GM12865 (cell line): ENCODE data around the gene PIAS2.

Source experiments
- DNase-seq: peaks from one replicate; pipeline ENCODE4 v3.0.0; 2010; ENCODE audit warnings: low read depth
- H3K4me3 ChIP-seq: 2 replicates; pipeline ENCODE4 v1.5.1; 2011; ENCODE audit warnings: mild to moderate bottlenecking, low read depth, low read length, control low read depth
- TF ChIP-seq, protein P1 (sequence below): IDR thresholded peaks from 2 replicates; pipeline ENCODE4 v1.5.1; 2011; ENCODE audit warnings: low read length, control low read depth, low read depth, inconsistent platforms; ENCODE audit not compliant: insufficient read depth; ENCODE audit errors: missing control alignments

Gene PIAS2

DNA sequence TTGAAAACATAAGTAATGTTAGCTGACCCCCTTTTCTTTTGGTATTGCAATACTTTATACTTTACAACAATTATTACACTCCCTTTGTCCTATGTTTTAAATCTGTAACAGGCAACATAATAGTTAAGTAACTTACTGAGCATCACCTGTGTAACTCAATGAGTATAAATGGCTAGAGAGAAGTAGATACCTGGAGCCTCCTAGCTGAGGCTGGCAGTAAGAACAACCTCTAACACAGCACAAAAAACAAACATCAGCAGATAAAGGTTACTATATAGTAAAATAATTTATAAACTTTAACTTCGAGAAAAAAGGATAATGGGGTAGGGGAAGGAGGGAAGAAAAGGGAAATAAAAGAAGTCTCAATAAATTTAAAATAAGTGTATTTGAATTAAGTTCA, 87.4 kb downstream of the PIAS2 start:
- DNase-seq: no peak
- TF ChIP-seq, protein P1, sequence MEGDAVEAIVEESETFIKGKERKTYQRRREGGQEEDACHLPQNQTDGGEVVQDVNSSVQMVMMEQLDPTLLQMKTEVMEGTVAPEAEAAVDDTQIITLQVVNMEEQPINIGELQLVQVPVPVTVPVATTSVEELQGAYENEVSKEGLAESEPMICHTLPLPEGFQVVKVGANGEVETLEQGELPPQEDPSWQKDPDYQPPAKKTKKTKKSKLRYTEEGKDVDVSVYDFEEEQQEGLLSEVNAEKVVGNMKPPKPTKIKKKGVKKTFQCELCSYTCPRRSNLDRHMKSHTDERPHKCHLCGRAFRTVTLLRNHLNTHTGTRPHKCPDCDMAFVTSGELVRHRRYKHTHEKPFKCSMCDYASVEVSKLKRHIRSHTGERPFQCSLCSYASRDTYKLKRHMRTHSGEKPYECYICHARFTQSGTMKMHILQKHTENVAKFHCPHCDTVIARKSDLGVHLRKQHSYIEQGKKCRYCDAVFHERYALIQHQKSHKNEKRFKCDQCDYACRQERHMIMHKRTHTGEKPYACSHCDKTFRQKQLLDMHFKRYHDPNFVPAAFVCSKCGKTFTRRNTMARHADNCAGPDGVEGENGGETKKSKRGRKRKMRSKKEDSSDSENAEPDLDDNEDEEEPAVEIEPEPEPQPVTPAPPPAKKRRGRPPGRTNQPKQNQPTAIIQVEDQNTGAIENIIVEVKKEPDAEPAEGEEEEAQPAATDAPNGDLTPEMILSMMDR: no peak
- H3K4me3 ChIP-seq: no peak overlapping the region

DNA sequence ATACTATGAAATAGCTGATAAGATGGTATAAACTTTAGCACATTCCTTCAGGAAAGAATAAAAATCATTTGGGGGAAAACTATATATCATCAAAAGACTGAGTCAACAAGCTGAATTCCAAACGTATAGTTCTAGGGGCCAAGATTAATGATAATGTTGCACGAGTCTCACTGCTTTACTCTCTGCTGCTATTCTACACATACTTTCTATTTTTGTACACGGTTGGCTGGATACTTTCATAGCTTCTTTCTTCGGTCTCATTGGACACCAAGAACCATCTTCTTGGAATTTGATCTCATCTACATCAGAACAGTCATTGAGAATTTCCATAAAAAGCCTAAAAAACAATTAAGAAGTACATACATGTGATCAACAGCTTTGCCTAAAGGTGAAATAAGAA, 87.8 kb downstream of the PIAS2 start:
- H3K4me3 ChIP-seq: no peak overlapping the region
- no peak for DNase-seq
- TF ChIP-seq, protein P1: no peak

DNA sequence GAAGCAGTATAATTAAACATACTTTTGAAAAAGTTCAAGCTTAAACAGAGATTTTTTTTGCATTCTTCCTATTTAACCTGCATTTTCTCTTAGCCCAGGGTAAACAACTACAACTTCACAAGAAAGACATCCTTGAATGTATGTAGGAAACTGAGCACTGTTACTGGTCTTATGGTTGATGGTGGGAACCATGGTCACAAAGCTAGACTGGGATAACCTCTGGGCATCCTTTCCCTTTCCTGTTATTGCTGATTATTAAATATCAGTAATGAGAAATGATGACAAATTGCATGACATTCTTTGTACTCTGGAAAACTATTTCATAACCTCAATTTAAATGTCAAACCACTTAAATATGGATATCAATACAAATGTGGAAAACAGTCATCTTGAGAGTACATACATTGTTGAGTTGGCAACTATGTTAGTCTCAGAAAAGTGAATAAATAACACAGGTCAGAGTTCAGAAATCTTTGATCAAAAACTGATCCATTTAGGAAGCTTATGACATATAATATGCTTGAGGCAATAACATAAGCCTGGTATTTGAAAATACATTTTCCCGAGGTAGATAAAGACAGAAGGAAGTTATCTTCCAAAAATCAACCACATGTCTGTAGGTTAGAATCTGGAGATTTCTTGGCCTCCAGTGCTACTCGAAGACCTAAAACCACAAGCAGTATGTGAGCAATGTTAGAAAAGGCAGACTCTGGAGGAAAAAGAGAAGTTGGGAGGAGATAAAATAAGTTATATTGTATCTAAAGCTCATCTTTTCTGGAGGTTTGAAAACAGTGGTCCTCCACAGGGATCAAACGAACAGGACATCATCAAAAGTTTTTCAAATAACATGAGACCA, 95.2 kb downstream of the PIAS2 start:
- TF ChIP-seq, protein P1: no peak
- no peak for DNase-seq
- no peak overlapping the region for H3K4me3 ChIP-seq

DNA sequence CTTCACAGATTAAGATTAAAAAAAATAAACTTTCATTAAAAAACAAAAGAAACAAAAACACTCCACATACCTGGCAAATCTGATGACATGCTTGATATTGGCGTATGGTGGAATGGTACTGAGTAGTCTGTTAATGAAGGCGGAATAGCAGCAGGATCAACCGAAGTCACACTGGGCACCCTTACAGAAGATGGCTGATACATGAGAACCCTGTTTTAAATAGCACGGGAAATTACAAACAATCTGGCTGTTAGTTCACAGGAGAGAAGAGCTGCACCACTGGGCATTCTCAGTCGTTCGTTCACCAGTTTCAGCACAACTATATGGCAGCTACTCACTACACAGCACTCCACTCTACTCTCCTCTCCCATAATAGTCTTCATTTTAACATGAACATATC, 96.4 kb downstream of the PIAS2 start:
- no peak for DNase-seq
- no peak overlapping the region for H3K4me3 ChIP-seq
- TF ChIP-seq, protein P1: no peak

DNA sequence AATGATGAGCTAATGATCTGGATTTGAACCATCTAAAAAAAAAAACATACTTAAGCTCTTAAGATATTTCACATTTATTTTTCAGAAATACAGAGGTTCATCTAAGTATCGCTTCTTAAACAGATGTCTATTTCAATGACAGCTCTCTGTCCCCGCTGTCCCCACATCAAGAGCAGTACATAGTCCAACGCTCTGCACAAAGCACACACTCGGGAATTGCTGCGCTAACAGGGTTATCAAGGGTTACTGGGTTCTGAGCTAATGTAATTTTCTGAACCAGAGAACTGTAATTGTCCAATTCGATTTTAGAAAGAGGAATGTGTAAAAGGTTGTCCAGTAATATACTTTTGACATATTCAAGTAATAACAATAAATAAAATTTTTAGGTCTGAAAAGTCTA, 101.6 kb downstream of the PIAS2 start:
- TF ChIP-seq, protein P1: no peak
- no peak overlapping the region for H3K4me3 ChIP-seq
- DNase-seq: no peak

DNA sequence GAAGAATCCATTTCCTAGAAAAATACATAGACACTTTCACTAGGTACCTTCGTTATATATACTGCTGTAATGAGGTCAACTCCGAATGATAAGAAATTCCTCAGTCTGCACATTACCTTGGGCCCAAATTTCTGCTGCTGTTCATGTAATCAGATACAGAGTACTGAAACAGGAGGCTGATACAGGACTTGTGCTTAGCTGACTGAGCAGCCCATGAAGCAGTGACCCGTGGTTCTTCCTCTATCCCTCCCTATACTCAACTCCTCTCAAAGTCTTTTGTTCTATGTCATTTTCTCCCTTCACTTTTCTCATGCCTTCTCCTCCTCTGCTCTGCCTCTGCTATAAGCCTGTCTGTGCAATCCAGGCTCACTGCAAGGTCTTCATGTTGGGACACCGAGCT, 102.9 kb downstream of the PIAS2 start:
- no peak overlapping the region for H3K4me3 ChIP-seq
- TF ChIP-seq, protein P1: no peak

DNA sequence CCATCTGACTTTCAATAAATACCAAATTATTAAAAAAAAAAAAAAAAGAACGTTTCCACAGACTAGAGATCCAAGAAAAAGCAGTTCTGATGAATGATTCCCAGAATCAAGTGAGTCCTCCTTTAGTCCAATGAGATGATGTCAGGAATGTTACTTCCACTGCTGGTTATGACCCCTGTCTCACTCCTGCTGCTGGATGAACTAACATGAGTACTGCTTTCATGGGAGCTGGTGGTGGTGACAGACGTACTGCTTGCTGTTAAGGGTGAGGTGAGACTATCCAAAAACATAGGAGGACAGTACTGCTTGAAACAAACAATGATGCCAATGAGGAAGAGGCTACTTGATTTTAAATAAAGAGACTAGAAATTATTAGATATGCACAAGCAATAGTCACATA, 105.0 kb downstream of the PIAS2 start:
- DNase-seq: no peak
- no peak overlapping the region for H3K4me3 ChIP-seq
- TF ChIP-seq, protein P1: no peak

More for the DNA sequence above, 102.9 kb downstream of the PIAS2 start:
- no peak for DNase-seq
